ENCODE data around the gene PARD3. TPM values are rescaled to one million over a fixed set of nuclear protein-coding genes. Genes with fewer than 3 reads are reported as not detected.

The PARD3 gene
- total and polyA plus RNA-seq, 4 experiments from 2014 or later = 0.13 to 0.25 TPM; not detected in 2

- Histone ChIP-seq H3K4me3 (ENCODE audit: low read length in 2 of 2) (no peak overlapping the region), H3K27me3 (ENCODE audit: insufficient read depth, low read length) (no peaks in the 10 kb centered on the region), H3K9me3 (ENCODE audit: control insufficient read depth in 1 of 2, low read length in 2 of 2) (no peaks in the 10 kb centered on the region), H3K27ac (ENCODE audit: low read depth, low read length) (no peak overlapping the region), H3K36me3 (ENCODE audit: insufficient read depth, low read length) (no peaks in the 10 kb centered on the region), H3K4me1 (ENCODE audit: insufficient read depth, low read length) (no peaks in the 10 kb centered on the region)
- Mint-ChIP-seq H3K4me3 (no peak overlapping the region), H3K27ac (no peak overlapping the region), H3K27me3 (peaks cover 0 to 2% of the 10 kb centered on the region in 2 donors), H3K9me3 (no peaks in the 10 kb centered on the region), H3K36me3 (no peaks in the 10 kb centered on the region), H3K4me1 (no peaks in the 10 kb centered on the region)
- no peak for DNase-seq
- ChIA-PET POLR2A (ENCODE audit: partially characterized antibody) (no interaction called here), CTCF (ENCODE audit: partially characterized antibody) (no interaction called here)
- intact Hi-C loops (cut with micrococcal nuclease) = no loop called here
These were observed 345.6 kb downstream of the PARD3 start for GRCh38 chr10:34469446-34469845.

GRCh38 chr10:34467902-34468301 is 347.2 kb downstream of the PARD3 start:
- no peaks in the 10 kb centered on the region for H3K4me1 Mint-ChIP-seq
- intact Hi-C loops (cut with micrococcal nuclease) = no loop called here
- H3K9me3 Mint-ChIP-seq = no peaks in the 10 kb centered on the region
- Histone ChIP-seq H3K27me3 (ENCODE audit: insufficient read depth, low read length) (no peaks in the 10 kb centered on the region), H3K9me3 (ENCODE audit: control insufficient read depth in 1 of 2, low read length in 2 of 2) (no peaks in the 10 kb centered on the region), H3K4me1 (ENCODE audit: insufficient read depth, low read length) (no peaks in the 10 kb centered on the region), H3K4me3 (ENCODE audit: low read length in 2 of 2) (no peak overlapping the region), H3K36me3 (ENCODE audit: insufficient read depth, low read length) (no peaks in the 10 kb centered on the region), H3K27ac (ENCODE audit: low read depth, low read length) (no peak overlapping the region)
- peaks cover 0 to 2% of the 10 kb centered on the region in 2 donors for H3K27me3 Mint-ChIP-seq
- no peak overlapping the region for H3K27ac Mint-ChIP-seq
- no peak for DNase-seq
- CTCF ChIA-PET (ENCODE audit: partially characterized antibody) = no interaction called here
- no peak overlapping the region for H3K4me3 Mint-ChIP-seq
- POLR2A ChIA-PET (ENCODE audit: partially characterized antibody) = no interaction called here
- no peaks in the 10 kb centered on the region for H3K36me3 Mint-ChIP-seq

- H3K27ac Mint-ChIP-seq = no peak overlapping the region
- H3K4me3 Mint-ChIP-seq = no peak overlapping the region
- ChIA-PET CTCF (ENCODE audit: partially characterized antibody) (no interaction called here), POLR2A (ENCODE audit: partially characterized antibody) (no interaction called here)
- H3K4me1 ChIP-seq (ENCODE audit: insufficient read depth, low read length) = no peaks in the 10 kb centered on the region
- no peak overlapping the region for H3K27ac ChIP-seq (ENCODE audit: low read depth, low read length)
- no peaks in the 10 kb centered on the region for H3K36me3 Mint-ChIP-seq
- no peaks in the 10 kb centered on the region for H3K9me3 ChIP-seq (ENCODE audit: control insufficient read depth in 1 of 2, low read length in 2 of 2)
- H3K4me3 ChIP-seq (ENCODE audit: low read length in 2 of 2) = no peak overlapping the region
- peaks cover 0 to 2% of the 10 kb centered on the region in 2 donors for H3K27me3 Mint-ChIP-seq
- DNase-seq = no peak
- no peaks in the 10 kb centered on the region for H3K27me3 ChIP-seq (ENCODE audit: insufficient read depth, low read length)
- intact Hi-C loops (cut with micrococcal nuclease) = no loop called here
- H3K36me3 ChIP-seq (ENCODE audit: insufficient read depth, low read length) = no peaks in the 10 kb centered on the region
- no peaks in the 10 kb centered on the region for H3K9me3 Mint-ChIP-seq
- no peaks in the 10 kb centered on the region for H3K4me1 Mint-ChIP-seq
These were observed 347.7 kb downstream of the PARD3 start for GRCh38 chr10:34467364-34467763.

GRCh38 chr10:34465678-34466077 is 349.4 kb downstream of the PARD3 start:
- peaks cover 0 to 2% of the 10 kb centered on the region in 2 donors for H3K27me3 Mint-ChIP-seq
- H3K27ac Mint-ChIP-seq = no peak overlapping the region
- H3K9me3 Mint-ChIP-seq = no peaks in the 10 kb centered on the region
- Histone ChIP-seq H3K36me3 (ENCODE audit: insufficient read depth, low read length) (no peaks in the 10 kb centered on the region), H3K27me3 (ENCODE audit: insufficient read depth, low read length) (no peaks in the 10 kb centered on the region), H3K9me3 (ENCODE audit: control insufficient read depth in 1 of 2, low read length in 2 of 2) (no peaks in the 10 kb centered on the region), H3K27ac (ENCODE audit: low read depth, low read length) (no peak overlapping the region), H3K4me1 (ENCODE audit: insufficient read depth, low read length) (no peaks in the 10 kb centered on the region), H3K4me3 (ENCODE audit: low read length in 2 of 2) (no peak overlapping the region)
- intact Hi-C loops (cut with micrococcal nuclease) = no loop called here
- DNase-seq = no peak
- no peak overlapping the region for H3K4me3 Mint-ChIP-seq
- H3K36me3 Mint-ChIP-seq = no peaks in the 10 kb centered on the region
- ChIA-PET CTCF (ENCODE audit: partially characterized antibody) (no interaction called here), POLR2A (ENCODE audit: partially characterized antibody) (no interaction called here)
- no peaks in the 10 kb centered on the region for H3K4me1 Mint-ChIP-seq

GRCh38 chr10:34464591-34464990 is 350.5 kb downstream of the PARD3 start:
- no peaks in the 10 kb centered on the region for H3K4me1 ChIP-seq (ENCODE audit: insufficient read depth, low read length)
- no peaks in the 10 kb centered on the region for H3K9me3 ChIP-seq (ENCODE audit: control insufficient read depth in 1 of 2, low read length in 2 of 2)
- H3K9me3 Mint-ChIP-seq = peaks cover 0 to 3% (median 0%) of the 10 kb centered on the region in 8 donors
- intact Hi-C loops (cut with micrococcal nuclease) = no loop called here
- no peak overlapping the region for H3K4me3 ChIP-seq (ENCODE audit: low read length in 2 of 2)
- no peaks in the 10 kb centered on the region for H3K36me3 ChIP-seq (ENCODE audit: insufficient read depth, low read length)
- no peaks in the 10 kb centered on the region for H3K4me1 Mint-ChIP-seq
- no peak overlapping the region for H3K27ac ChIP-seq (ENCODE audit: low read depth, low read length)
- no peaks in the 10 kb centered on the region for H3K36me3 Mint-ChIP-seq
- no peak overlapping the region for H3K27ac Mint-ChIP-seq
- H3K4me3 Mint-ChIP-seq = no peak overlapping the region
- H3K27me3 ChIP-seq (ENCODE audit: insufficient read depth, low read length) = no peaks in the 10 kb centered on the region
- DNase-seq = no peak
- ChIA-PET CTCF (ENCODE audit: partially characterized antibody) (no interaction called here), POLR2A (ENCODE audit: partially characterized antibody) (no interaction called here)
- peaks cover 0 to 2% of the 10 kb centered on the region in 2 donors for H3K27me3 Mint-ChIP-seq

GRCh38 chr10:34464000-34464399 is 351.1 kb downstream of the PARD3 start:
- Histone ChIP-seq H3K27me3 (ENCODE audit: insufficient read depth, low read length) (no peaks in the 10 kb centered on the region), H3K4me1 (ENCODE audit: insufficient read depth, low read length) (no peaks in the 10 kb centered on the region), H3K36me3 (ENCODE audit: insufficient read depth, low read length) (no peaks in the 10 kb centered on the region), H3K4me3 (ENCODE audit: low read length in 2 of 2) (no peak overlapping the region), H3K27ac (ENCODE audit: low read depth, low read length) (no peak overlapping the region), H3K9me3 (ENCODE audit: control insufficient read depth in 1 of 2, low read length in 2 of 2) (no peaks in the 10 kb centered on the region)
- Mint-ChIP-seq H3K27ac (no peak overlapping the region), H3K27me3 (peaks cover 0 to 2% of the 10 kb centered on the region in 2 donors), H3K4me1 (no peaks in the 10 kb centered on the region), H3K4me3 (no peak overlapping the region), H3K36me3 (no peaks in the 10 kb centered on the region), H3K9me3 (peaks cover 0 to 3% (median 0%) of the 10 kb centered on the region in 8 donors)
- intact Hi-C loops (cut with micrococcal nuclease) = no loop called here
- DNase-seq = no peak
- POLR2A ChIA-PET (ENCODE audit: partially characterized antibody) = no interaction called here
- CTCF ChIA-PET (ENCODE audit: partially characterized antibody) = no interaction called here

- no peaks in the 10 kb centered on the region for H3K9me3 ChIP-seq (ENCODE audit: control insufficient read depth in 1 of 2, low read length in 2 of 2)
- H3K27ac ChIP-seq (ENCODE audit: low read depth, low read length) = no peak overlapping the region
- no peak overlapping the region for H3K4me3 ChIP-seq (ENCODE audit: low read length in 2 of 2)
- no peaks in the 10 kb centered on the region for H3K36me3 ChIP-seq (ENCODE audit: insufficient read depth, low read length)
- H3K36me3 Mint-ChIP-seq = no peaks in the 10 kb centered on the region
- POLR2A ChIA-PET (ENCODE audit: partially characterized antibody) = no interaction called here
- H3K4me1 ChIP-seq (ENCODE audit: insufficient read depth, low read length) = no peaks in the 10 kb centered on the region
- H3K27me3 ChIP-seq (ENCODE audit: insufficient read depth, low read length) = no peaks in the 10 kb centered on the region
- H3K4me3 Mint-ChIP-seq = no peak overlapping the region
- H3K27ac Mint-ChIP-seq = no peak overlapping the region
- intact Hi-C loops (cut with micrococcal nuclease) = no loop called here
- peaks cover 0 to 3% (median 0%) of the 10 kb centered on the region in 8 donors for H3K9me3 Mint-ChIP-seq
- no peaks in the 10 kb centered on the region for H3K27me3 Mint-ChIP-seq
- H3K4me1 Mint-ChIP-seq = no peaks in the 10 kb centered on the region
- CTCF ChIA-PET (ENCODE audit: partially characterized antibody) = no interaction called here
- no peak for DNase-seq
These were observed 352.1 kb downstream of the PARD3 start for GRCh38 chr10:34462993-34463392.

- Histone ChIP-seq H3K4me3 (ENCODE audit: low read length in 2 of 2) (no peak overlapping the region), H3K27me3 (ENCODE audit: insufficient read depth, low read length) (no peaks in the 10 kb centered on the region), H3K4me1 (ENCODE audit: insufficient read depth, low read length) (no peaks in the 10 kb centered on the region), H3K36me3 (ENCODE audit: insufficient read depth, low read length) (no peaks in the 10 kb centered on the region), H3K27ac (ENCODE audit: low read depth, low read length) (no peak overlapping the region), H3K9me3 (ENCODE audit: control insufficient read depth in 1 of 2, low read length in 2 of 2) (no peaks in the 10 kb centered on the region)
- no peaks in the 10 kb centered on the region for H3K4me1 Mint-ChIP-seq
- POLR2A ChIA-PET (ENCODE audit: partially characterized antibody) = no interaction called here
- CTCF ChIA-PET (ENCODE audit: partially characterized antibody) = no interaction called here
- no peak overlapping the region for H3K4me3 Mint-ChIP-seq
- H3K27me3 Mint-ChIP-seq = no peaks in the 10 kb centered on the region
- H3K36me3 Mint-ChIP-seq = no peaks in the 10 kb centered on the region
- intact Hi-C loops (cut with micrococcal nuclease) = no loop called here
- DNase-seq = no peak
- H3K27ac Mint-ChIP-seq = no peak overlapping the region
- H3K9me3 Mint-ChIP-seq = peaks cover 0 to 3% (median 0%) of the 10 kb centered on the region in 8 donors
These were observed 353.0 kb downstream of the PARD3 start for GRCh38 chr10:34462056-34462455.

All from CD4-positive, alpha-beta memory T cell (primary cell).